ENCODE measurements around the gene PDE8A.
"Not testable (repeated sequence)": the region's sequence is repeated elsewhere in the genome, so short reads cannot be mapped to it uniquely, and the experiment has no call there.

PDE8A gene

DNA sequence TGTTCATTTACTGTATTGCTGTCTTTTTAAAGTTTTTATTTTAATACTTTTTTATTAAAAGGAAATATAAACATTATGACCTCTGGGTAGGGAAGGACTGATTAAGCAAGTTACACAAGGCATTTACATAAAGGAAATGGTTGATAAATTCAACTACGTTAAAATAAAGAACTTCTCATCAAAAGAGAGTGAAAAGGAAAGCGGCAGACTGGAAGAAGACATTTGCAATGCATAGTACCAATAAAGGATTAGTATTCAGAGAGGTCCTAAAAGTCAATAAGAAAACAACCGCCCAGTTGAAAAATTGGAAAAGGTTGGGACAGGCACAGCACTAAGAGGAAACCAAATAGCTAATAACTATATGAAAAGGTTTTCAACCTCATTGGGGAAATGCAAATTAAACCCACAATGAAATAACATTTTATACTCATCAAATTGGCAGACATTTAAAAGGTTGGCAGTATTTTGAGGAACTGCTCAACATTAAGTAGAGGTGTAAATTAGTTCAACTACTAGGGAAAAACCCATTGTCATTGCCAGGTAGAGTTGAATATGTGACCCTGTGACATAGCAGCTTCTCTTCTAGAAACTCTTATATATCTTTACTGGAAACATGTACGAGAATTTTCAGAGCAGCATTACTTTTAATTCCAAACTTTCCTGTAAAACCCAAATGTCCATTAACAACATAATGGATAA, 9.5 kb downstream of the PDE8A start:
- no peak for DNase-seq

DNA sequence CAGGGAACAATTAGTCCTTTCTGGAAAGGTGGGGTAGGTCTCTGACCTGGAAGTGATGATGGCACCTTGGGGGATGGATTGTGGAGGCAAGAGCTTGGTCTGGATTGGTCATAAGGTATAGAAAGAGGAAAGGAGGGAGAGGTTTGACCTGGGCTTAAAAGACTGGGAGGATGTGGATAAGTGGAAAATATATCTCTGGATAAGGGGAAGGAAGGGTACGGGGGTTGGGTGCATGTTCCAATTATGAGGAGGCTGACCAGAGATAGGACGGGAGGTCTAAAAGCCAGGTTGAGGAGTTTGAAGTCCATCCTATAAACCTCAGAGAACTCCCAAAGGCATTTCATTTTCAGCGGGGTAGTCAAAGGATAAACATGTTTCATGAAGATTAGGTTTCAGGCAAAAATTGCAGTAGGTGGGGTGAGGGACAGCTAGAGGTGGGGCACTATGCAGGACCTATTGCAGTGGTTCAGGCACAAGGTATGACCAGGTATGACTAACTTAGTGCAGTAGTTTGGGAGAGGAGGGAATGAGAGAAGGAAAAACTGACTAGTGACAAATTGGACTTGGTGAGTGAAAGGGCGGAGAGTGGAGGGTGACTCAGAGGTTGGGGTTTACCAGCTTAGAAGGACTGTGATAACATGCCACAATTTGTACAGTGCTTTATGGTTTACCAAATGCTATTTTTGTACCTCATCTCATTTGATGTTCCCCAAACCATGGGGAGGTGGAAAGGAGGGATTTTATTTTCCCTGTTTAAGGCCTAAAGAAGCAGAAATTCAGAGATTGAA, 10.7 kb downstream of the PDE8A start:
- no peak for DNase-seq

GRCh38 chr15:84996055-84996454, 14.4 kb downstream of the PDE8A start:
- DNase-seq: no peak

DNA sequence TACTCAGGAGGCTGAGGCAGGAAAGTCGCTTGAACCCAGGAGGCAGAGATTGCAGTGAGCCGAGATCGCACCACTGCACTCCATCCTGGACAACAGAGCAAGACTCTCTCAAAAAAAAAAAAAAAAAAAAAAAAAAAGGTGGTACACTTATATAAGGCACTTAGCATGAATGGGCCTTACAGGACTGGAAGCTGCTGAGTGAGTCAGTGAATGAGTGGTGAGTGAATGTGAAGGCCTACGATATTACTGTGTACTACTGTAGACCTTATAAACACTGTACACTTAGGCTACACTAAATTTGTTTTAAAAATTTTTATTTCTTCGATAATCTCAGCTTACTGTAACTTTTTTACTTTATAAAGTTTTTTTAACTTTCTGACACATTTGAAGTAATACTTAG, 15.1 kb downstream of the PDE8A start:
- not testable (repeated sequence) for DNase-seq

GRCh38 chr15:84997214-84997613, 15.6 kb downstream of the PDE8A start:
- DNase-seq: not testable (repeated sequence)

DNA sequence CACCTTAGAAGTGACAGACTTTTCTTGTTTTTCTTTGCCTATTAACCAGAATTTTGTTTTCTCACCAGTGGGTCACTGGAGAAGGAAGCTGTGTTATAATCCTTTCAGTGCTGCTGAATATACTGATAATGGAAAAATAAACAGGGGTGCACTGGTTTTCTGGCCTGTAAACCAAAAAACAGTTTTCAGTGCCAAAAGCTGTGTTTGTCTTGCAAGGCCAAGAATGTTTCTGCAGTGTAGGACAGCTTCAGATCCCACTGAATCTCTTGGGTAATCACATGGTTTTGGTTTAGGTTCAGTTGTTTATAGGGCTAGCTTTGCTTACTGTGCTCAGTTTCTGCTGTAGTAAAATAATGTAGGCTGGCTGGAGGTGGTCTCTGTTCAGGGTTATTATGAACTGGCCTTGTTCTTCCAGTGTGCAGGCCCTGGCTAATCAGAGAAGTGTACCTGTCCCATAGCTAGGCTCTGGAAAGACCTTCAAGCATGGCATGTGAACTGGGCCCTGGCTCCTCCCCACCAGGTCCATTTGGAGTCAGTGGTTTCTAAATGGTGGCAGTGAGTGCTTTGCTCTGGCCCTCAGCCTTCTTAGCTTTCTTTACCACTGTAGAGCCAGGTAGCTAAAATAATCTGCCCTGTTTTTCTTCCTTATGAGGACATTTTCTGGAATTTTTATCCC, 18.7 kb downstream of the PDE8A start:
- DNase-seq: no peak

GRCh38 chr15:85000937-85001336, 19.3 kb downstream of the PDE8A start:
- DNase-seq: no peak

GRCh38 chr15:85002517-85002916, 20.9 kb downstream of the PDE8A start:
- no peak for DNase-seq

DNA sequence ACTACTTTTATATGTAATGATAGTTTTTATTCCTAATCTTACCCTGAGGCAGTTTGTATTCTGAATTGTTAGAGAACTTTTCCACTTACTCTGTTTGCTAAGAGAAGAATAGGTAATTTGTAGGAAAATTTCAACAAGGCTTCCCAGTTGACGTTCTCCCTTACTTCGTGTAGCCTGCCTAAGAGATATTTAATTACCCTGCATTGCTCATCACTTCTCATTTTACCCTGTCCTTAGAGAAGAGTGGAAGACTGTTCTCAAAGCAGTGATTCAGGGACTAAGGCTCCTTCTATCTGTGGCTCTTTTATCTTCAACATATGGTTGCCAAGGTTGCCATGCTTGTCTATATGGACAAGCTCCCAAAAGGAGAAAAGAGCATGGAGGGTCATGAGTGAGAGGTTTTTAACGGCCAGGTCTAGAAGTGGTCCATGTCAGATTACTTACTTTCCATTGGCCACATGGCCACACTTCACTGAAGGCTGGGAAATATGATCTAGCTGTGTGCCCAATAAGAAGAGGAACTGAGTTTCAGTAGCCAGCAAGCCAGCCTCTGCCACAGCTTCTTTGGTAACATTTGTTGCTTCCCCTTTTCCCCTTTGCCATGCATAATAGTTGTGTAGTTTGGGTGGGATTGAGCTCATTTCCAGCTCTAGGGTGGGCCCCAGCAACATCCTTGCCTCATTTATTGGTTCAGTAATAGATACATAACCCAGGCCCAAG, 22.1 kb downstream of the PDE8A start:
- DNase-seq: no peak

DNA sequence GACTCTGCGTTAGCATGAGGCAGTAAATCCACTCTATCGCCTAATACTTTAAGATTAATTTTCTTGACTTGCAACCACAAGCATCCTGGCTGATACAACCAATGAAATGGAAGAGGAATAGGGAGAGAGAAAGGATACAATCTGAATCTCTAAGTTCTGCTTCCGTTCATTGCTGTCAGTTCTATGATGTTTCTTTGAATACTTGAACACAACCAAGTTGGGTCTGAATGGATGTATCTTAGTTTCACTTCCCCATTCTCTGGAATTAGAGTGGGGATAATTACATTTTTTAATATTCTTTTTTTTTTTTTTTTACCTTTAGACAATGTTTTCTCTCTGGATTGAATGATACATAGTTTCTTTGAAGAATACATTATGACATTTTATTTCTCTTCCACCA, 22.9 kb downstream of the PDE8A start:
- DNase-seq: no peak

DNA sequence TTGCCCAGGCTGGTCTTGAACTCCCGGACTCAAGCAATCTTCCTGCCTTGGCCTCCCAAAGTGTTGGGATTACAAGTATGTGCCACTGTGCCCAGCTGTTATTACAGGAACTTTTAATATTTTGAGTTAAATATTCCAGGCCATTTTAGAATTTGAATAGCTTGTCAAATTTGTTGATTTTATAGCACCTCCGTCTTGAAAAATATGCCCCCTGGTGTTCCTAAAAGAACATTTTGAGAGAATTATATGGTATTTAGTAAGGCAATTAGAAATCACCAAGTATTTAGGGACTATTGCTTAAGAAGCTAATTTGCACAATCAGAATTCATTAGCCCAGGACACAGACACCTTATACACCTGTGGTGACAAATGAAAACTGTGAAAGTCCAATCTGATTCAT, 23.7 kb downstream of the PDE8A start:
- DNase-seq: no peak

DNA sequence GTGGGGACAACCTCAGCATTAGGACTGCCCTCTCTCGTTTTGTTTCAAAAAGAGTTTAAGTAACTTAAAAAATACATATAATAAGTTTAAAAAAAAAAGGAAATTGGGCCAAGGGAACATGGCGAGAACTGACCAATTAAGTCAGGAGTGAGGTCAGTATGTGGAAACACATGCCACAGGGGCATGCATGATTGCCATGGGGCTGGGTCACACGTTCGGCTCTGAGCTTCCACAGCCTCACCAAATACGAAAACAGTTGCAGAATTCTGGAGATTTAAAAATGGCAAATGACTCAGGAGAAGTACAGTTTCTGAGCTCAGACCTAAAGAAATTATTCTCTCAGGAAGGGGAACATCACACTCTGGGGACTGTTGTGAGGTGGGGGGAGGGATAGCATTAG, 24.1 kb downstream of the PDE8A start:
- no peak for DNase-seq

- no peak for DNase-seq
Observed at GRCh38 chr15:85006201-85006600, 24.5 kb downstream of the PDE8A start.

DNA sequence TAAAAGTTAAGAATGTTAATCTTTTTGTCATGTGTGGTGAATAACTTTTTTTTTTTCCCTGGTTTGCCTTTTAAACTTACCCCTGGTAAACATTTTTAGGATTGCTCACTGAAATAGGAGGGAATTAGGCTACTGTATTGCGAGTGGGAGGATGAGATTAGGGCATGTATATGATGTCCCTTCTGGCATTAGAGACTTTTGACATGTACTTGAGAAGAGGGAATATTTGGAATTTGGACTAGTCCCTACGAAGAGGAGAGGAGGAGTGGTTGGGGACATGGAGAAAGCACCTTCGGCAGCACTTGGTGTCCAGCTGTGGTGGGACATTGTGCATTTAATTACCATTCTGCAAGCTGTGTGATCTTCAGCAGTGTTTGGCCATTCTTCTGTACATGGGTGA, 25.0 kb downstream of the PDE8A start:
- no peak for DNase-seq

DNA sequence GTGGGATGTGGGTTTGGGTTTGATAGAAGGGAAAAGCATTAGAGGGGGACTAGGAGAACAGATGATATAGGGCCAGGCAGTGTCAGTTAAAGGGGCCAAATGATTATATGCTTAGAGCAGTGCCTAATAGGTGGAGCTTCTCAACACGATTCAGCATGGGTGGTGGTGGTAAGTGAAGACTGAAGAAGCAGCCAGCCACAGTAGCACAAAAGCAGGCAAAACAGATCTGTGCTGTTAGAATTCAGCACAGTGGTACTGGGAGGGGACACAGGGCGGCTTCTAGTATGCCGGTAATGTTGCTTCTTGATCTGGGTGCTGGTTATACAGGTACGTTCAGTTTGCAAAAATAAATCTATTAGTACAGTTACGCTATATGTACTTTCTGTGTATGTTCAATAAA, 25.5 kb downstream of the PDE8A start:
- no peak for DNase-seq

GRCh38 chr15:85007741-85008397, 26.2 kb downstream of the PDE8A start:
- DNase-seq: no peak

DNA sequence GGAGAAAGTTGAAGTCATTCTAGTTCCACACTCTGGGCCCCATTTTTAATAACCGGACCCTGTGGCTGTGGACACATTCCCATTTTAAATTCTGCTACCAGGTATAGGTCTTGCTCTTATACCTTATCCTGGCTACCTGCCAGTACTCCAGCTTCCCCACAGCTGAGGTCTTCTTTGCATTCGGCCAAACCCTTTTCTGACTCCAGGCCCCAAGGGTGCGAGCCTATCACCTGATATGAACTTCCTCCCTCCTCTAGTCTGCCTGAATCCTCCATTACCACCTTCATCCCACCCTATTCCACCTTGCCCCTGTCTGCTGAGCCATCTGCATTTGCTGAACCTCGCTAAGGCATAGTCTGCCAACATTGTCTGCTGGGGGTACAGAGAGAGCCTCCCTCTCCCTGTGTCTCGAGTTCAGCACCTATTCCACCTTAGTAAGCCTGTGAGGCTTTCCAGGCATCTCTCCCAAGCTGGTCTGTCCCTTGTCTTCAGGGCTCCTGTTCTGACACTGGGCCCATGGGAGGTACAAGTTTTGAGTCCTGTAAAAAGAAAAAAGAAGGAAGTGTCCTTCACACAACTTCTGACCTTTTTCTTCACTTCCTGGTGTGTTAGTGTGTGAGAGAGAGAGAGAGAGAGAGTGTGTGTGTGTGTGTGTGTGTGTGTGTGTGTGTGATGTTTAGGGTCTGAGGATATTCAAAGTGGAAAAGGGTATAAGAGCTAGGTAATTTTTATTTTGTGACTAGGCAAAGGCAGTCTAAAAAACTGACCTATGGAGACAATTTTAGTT, 27.0 kb downstream of the PDE8A start:
- no peak for DNase-seq

GRCh38 chr15:85009435-85009834, 27.8 kb downstream of the PDE8A start:
- no peak for DNase-seq

- DNase-seq: no peak
Observed at GRCh38 chr15:85010071-85010385, 28.4 kb downstream of the PDE8A start.

DNA sequence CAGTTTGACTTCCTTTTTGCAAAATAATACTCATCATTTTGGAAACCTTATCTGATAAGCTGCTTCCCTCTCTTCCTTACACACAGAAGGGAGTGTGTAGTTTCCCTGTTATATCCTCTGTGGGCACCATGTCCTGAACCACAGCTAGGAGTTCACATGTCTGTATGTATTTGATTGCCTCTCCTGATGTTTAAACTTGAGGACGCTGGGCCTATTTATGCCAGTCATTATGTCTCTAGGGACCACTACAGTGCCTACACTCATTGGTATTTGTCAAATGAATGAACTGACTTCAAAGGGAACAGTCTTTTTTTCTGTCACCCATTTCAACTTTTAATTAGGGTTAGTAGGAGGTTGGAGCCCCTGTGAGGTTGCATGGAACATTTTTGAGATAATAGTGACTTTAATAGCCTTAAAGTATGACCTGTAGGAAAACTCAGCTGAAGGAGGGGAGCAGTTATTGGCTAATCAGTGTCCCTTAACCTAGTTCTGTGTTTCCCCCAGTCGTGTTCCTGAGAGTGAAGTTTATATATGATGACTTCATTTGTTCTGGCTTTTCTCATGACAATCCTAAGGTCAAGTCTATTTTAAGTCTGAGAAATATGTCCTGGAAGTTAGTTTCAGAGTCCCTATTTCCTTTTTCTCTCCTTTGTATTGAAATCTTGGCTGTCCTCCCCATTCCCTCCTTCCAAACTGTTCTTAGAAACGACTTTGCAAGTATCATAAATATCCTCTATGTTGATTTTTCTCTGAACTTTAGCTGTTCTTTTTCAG, 28.9 kb downstream of the PDE8A start:
- DNase-seq: no peak

- no peak for DNase-seq
Observed at GRCh38 chr15:85011160-85011571, 29.5 kb downstream of the PDE8A start.
